IPS DF 6.9 (cell line): ENCODE measurements around the gene GJB2.

Source experiments
- DNase-seq: peaks from one replicate; pipeline ENCODE4 v3.0.0-alpha.2; 2013; ENCODE audit warnings: low read depth, low spot score
- H3K27ac ChIP-seq: one replicate; pipeline ENCODE4 v1.5.1; 2013; ENCODE audit warnings: low read length, control low read depth
- H3K27me3 ChIP-seq: 2 replicates; pipeline ENCODE4 v1.6.1; 2013; ENCODE audit warnings: mild to moderate bottlenecking, low read length; ENCODE audit not compliant: control insufficient read depth, insufficient read depth
- H3K36me3 ChIP-seq: 2 replicates; pipeline ENCODE4 v1.6.1; 2013; ENCODE audit warnings: low read length; ENCODE audit not compliant: control insufficient read depth, insufficient read depth
- H3K4me1 ChIP-seq: 2 replicates; pipeline ENCODE4 v1.6.1; 2013; ENCODE audit warnings: low read length; ENCODE audit not compliant: control insufficient read depth, insufficient read depth
- H3K4me3 ChIP-seq: 2 replicates; pipeline ENCODE4 v1.5.1; 2013; ENCODE audit warnings: mild to moderate bottlenecking, low read length
- H3K9me3 ChIP-seq: 2 replicates; pipeline ENCODE4 v1.6.1; 2013; ENCODE audit warnings: low read length, inconsistent platforms; ENCODE audit not compliant: control insufficient read depth, insufficient read depth
- WGBS: extraction: QIAGEN DNeasy Blood & Tissue Kit; methylation state at CpG from one replicate; pipeline ENCODE4 v1.1.7; 2013; ENCODE audit warnings: mixed read lengths, missing lambda C conversion rate; ENCODE audit not compliant: insufficient read length, insufficient coverage; 5-methylcytosine and 5-hydroxymethylcytosine counted together

The GJB2 gene

DNA sequence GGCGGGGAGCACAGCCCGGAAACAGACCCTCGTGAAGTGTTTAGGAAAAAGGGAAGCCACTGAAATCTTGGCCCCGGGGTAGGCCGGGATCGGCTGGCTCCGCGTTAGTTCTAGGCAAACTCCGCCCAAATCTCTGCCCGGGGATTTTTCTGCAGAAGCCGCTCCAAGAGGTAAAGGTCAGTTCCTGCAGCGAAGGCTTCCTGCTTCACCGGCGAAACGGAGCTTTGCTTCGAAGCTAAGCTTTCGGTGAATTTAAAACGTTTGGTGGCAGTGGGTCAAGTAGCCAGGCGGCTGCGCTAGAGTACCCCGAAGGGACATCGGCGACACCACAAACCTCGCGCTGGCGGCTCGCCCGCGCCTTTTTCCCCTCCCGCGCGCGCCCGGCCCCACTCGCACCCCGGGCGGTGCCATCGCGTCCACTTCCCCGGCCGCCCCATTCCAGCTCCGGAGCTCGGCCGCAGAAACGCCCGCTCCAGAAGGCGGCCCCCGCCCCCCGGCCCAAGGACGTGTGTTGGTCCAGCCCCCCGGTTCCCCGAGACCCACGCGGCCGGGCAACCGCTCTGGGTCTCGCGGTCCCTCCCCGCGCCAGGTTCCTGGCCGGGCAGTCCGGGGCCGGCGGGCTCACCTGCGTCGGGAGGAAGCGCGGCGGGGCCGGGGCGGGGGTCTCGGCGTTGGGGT lies 441 bp downstream of the GJB2 start:
- peak; percentile 27 for DNase-seq
- Histone ChIP-seq H3K36me3 (no peaks in the 10 kb centered on the region), H3K9me3 (no peaks in the 10 kb centered on the region), H3K4me1 (peaks cover 1% of the 10 kb centered on the region; the same call in 1 of the 2 replicates), H3K27ac (no peak overlapping the region), H3K4me3 (peak overlapping the region; percentile 47), H3K27me3 (peaks cover 57% of the 10 kb centered on the region)
- no CpG with 5 or more reads among the region's 73 CpGs for WGBS

DNA sequence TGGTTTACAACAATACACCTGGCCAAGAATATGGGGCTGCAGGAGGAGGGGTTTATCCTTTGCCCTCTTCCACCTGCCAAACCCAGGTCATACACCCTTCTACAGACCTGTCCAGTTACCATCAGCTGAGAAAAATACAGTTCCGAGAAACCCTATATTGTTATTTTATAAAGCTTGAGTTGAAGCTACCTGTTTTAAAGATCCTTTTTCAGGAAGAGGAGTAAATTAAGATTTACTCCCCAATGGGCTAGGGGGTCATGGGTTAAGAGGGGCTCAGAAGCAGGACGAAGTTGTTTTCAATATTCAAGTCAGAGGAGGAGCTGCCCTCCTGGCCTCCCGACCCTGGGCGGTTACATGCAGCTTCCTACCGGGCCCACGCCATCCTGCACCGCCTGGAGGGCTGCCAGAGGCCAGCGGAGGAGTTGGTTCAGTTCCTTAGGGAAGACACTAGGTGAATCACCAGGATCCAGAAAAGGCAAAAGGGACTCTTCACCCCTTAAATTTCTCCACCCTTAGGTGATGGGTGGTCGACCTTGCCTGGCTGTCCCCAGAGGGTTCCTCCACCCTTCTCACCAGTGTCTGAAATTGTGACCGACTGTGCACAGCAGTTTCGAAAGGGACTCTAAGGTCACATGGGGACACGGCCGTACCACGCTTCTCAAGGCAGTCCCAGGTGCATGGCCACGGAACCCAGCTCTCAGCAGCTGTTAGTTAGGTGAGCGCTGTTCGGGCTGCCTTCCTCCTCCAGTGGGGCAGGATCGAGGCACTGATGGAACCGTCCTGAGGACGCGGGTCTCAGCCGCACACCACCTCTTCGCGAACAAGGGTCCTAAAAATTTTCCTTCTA lies 1.2 kb downstream of the GJB2 start:
- no CpG with 5 or more reads among the region's 24 CpGs for WGBS
- no peak for DNase-seq
- Histone ChIP-seq H3K4me3 (peak overlapping the region; percentile 11; the same call in 1 of the 2 replicates), H3K4me1 (peaks cover 1% of the 10 kb centered on the region; the same call in 1 of the 2 replicates), H3K9me3 (no peaks in the 10 kb centered on the region), H3K27ac (no peak overlapping the region), H3K36me3 (no peaks in the 10 kb centered on the region), H3K27me3 (peaks cover 54% of the 10 kb centered on the region)

GRCh38 chr13:20190481-20191310 lies 2.0 kb downstream of the GJB2 start:
- Histone ChIP-seq H3K36me3 (no peaks in the 10 kb centered on the region), H3K27ac (no peak overlapping the region), H3K4me1 (peaks cover 1% of the 10 kb centered on the region; the same call in 1 of the 2 replicates), H3K4me3 (no peak overlapping the region), H3K27me3 (peaks cover 52% of the 10 kb centered on the region), H3K9me3 (no peaks in the 10 kb centered on the region)
- no peak for DNase-seq
- WGBS = no CpG with 5 or more reads among the region's 16 CpGs

GRCh38 chr13:20190076-20190475 lies 2.7 kb downstream of the GJB2 start:
- H3K27me3 ChIP-seq = peaks cover 47% of the 10 kb centered on the region
- no peak overlapping the region for H3K27ac ChIP-seq
- H3K4me3 ChIP-seq = no peak overlapping the region

DNA sequence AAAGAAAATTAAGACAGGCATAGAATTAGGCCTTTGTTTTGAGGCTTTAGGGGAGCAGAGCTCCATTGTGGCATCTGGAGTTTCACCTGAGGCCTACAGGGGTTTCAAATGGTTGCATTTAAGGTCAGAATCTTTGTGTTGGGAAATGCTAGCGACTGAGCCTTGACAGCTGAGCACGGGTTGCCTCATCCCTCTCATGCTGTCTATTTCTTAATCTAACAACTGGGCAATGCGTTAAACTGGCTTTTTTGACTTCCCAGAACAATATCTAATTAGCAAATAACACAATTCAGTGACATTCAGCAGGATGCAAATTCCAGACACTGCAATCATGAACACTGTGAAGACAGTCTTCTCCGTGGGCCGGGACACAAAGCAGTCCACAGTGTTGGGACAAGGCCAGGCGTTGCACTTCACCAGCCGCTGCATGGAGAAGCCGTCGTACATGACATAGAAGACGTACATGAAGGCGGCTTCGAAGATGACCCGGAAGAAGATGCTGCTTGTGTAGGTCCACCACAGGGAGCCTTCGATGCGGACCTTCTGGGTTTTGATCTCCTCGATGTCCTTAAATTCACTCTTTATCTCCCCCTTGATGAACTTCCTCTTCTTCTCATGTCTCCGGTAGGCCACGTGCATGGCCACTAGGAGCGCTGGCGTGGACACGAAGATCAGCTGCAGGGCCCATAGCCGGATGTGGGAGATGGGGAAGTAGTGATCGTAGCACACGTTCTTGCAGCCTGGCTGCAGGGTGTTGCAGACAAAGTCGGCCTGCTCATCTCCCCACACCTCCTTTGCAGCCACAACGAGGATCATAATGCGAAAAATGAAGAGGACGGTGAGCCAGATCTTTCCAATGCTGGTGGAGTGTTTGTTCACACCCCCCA lies 3.8 kb downstream of the GJB2 start:
- no peaks in the 10 kb centered on the region for H3K36me3 ChIP-seq
- no peak for DNase-seq
- H3K4me3 ChIP-seq = no peak overlapping the region
- peaks cover 1% of the 10 kb centered on the region; the same call in 1 of the 2 replicates for H3K4me1 ChIP-seq
- no CpG with 5 or more reads among the region's 28 CpGs for WGBS
- no peak overlapping the region for H3K27ac ChIP-seq
- H3K9me3 ChIP-seq = no peaks in the 10 kb centered on the region
- H3K27me3 ChIP-seq = peaks cover 36% of the 10 kb centered on the region

More at GRCh38 chr13:20190076-20190475, 2.7 kb downstream of the GJB2 start:
- peaks cover 1% of the 10 kb centered on the region; the same call in 1 of the 2 replicates for H3K4me1 ChIP-seq
- no peak for DNase-seq
- H3K36me3 ChIP-seq = no peaks in the 10 kb centered on the region
- no peaks in the 10 kb centered on the region for H3K9me3 ChIP-seq
- no CpG with 5 or more reads among the region's 5 CpGs for WGBS

DNA sequence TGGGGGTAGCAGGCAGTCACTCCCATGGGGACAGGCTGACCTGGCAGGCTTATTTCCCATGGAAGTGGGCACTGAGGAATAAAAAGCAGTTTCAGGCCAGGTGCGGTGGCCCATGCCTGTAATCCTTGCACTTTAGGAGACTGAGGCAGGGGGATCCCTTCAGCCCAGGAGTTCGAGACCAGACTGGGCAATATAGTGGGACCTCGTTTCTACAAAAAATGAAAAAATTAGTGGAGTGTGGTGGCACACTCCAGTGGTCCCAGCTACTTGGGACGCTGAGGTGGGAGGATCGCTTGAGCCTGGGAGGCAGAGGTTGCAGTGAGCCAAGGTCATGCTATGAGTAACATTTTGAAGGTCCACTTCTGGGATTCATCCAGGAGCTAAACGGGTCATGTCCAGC lies 6.0 kb downstream of the GJB2 start:
- Histone ChIP-seq H3K36me3 (no peaks in the 10 kb centered on the region), H3K9me3 (no peaks in the 10 kb centered on the region; the same call in 1 of the 2 replicates), H3K27me3 (peaks cover 19% of the 10 kb centered on the region), H3K4me3 (no peak overlapping the region), H3K27ac (no peak overlapping the region), H3K4me1 (no peaks in the 10 kb centered on the region)
- no peak for DNase-seq
- WGBS = no CpG with 5 or more reads among the region's 6 CpGs

GRCh38 chr13:20185366-20186056 lies 7.2 kb downstream of the GJB2 start:
- no CpG with 5 or more reads among the region's 12 CpGs for WGBS
- peaks cover 7% of the 10 kb centered on the region; the same call in 1 of the 2 replicates for H3K27me3 ChIP-seq
- no peak overlapping the region for H3K27ac ChIP-seq
- no peak overlapping the region for H3K4me3 ChIP-seq
- no peaks in the 10 kb centered on the region; the same call in 1 of the 2 replicates for H3K9me3 ChIP-seq
- H3K4me1 ChIP-seq = no peaks in the 10 kb centered on the region
- DNase-seq = no peak
- no peaks in the 10 kb centered on the region for H3K36me3 ChIP-seq

DNA sequence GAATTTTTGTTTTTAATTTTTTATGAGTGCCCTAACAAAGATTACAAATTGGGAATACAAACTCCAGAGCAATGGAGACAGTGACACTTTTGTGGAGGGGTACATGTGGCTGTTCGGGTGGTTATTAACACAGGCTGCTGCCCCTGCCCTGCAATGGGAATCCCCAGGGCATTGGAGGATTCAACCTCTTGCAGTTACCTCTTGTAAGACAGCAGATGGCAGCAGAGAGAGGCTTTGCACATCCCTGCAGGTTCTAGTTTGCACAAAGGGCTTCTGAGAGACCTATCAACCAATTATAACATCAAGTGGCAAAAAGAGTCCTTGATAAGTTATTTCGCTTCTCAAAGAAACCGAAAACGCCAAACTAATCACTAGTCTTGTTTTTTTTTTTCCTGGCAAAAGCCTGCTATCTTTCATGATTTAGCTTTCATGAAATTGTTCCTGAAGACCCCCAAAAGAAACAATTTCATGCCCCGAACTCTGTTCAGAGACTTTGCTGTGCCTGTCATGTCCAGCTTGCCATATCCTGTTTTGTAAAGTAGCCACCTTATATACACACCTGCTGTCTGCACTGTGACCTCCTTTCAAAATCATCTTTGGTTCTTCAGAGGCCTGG lies 10.4 kb downstream of the GJB2 start:
- H3K27me3 ChIP-seq = no peaks in the 10 kb centered on the region
- H3K4me1 ChIP-seq = no peaks in the 10 kb centered on the region
- no peak for DNase-seq
- H3K4me3 ChIP-seq = no peak overlapping the region
- no CpG with 5 or more reads among the region's 5 CpGs for WGBS
- no peaks in the 10 kb centered on the region for H3K36me3 ChIP-seq
- no peaks in the 10 kb centered on the region; the same call in 1 of the 2 replicates for H3K9me3 ChIP-seq
- H3K27ac ChIP-seq = no peak overlapping the region

- Histone ChIP-seq H3K9me3 (no peaks in the 10 kb centered on the region; the same call in 1 of the 2 replicates), H3K27me3 (no peaks in the 10 kb centered on the region), H3K36me3 (no peaks in the 10 kb centered on the region), H3K4me1 (no peaks in the 10 kb centered on the region), H3K4me3 (no peak overlapping the region), H3K27ac (no peak overlapping the region)
- no peak for DNase-seq
- no CpG with 5 or more reads among the region's 3 CpGs for WGBS
Measured at GRCh38 chr13:20181188-20181587, 11.6 kb downstream of the GJB2 start.
